GM20000 (cell line): ENCODE measurements around the gene CHKB.
"Not testable (repeated sequence)": the region's sequence is repeated elsewhere in the genome, so short reads cannot be mapped to it uniquely, and the experiment has no call there.

Experiments used
- DNase-seq: peaks from one replicate; pipeline ENCODE4 v3.0.0; 2012; ENCODE audit warnings: low spot score
- CTCF ChIP-seq: IDR thresholded peaks from 2 replicates; pipeline ENCODE4 v1.5.1; 2012; ENCODE audit warnings: mild to moderate bottlenecking, control low read depth; ENCODE audit errors: extremely low read depth, missing control alignments

CHKB gene

GRCh38 chr22:50620593-50621355 lies 38.1 kb upstream of the CHKB start:
- peak; percentile 89 for DNase-seq
- TF ChIP-seq CTCF: no peak

- DNase-seq: not testable (repeated sequence)
These were observed 31.6 kb upstream of the CHKB start for GRCh38 chr22:50614296-50614695.

- TF ChIP-seq CTCF: no peak
- no peak for DNase-seq
These were observed 30.8 kb upstream of the CHKB start for GRCh38 chr22:50613291-50613981.

- DNase-seq: peak; percentile 52
- no peak for TF ChIP-seq CTCF
These were observed 30.0 kb upstream of the CHKB start for GRCh38 chr22:50612528-50613221.

- no peak for TF ChIP-seq CTCF
- no peak for DNase-seq
These were observed 29.5 kb upstream of the CHKB start for GRCh38 chr22:50612168-50612527.

- no peak for TF ChIP-seq CTCF
- DNase-seq: no peak
These were observed 28.9 kb upstream of the CHKB start for GRCh38 chr22:50611341-50612060.

- DNase-seq: no peak
- TF ChIP-seq CTCF: no peak
These were observed 27.9 kb upstream of the CHKB start for GRCh38 chr22:50610581-50610980.
